22Rv1 (cell line): Measurements from ENCODE around the gene TRMT2A.

ENCODE experiments used
- CTCF ChIP-seq: fragments of 450-650 bp; IDR thresholded peaks from 2 replicates; pipeline ENCODE4 v1.5.1; 2017; ENCODE audit warnings: mild to moderate bottlenecking
- ZFX ChIP-seq: fragments of 450-650 bp; IDR thresholded peaks from 2 replicates; pipeline ENCODE4 v1.6.1; 2017; ENCODE audit warnings: antibody characterized with exemption, borderline replicate concordance

GRCh38 chr22:20131859-20132685 lies 15.0 kb upstream of the TRMT2A start:
- TF ChIP-seq CTCF (no peak), ZFX (no peak)
